H1 (cell line): ENCODE results near the gene CFAP97D2. TPM values are rescaled to one million over a fixed set of nuclear protein-coding genes. Genes with fewer than 3 reads are reported as not detected.

Experiments used
- CTCF ChIA-PET: fragments of 300-600 bp; sonication (Branson Sonifier 250); formaldehyde crosslinking; loops from one replicate; lab custom pipeline; 2021; ENCODE audit not compliant: partially characterized antibody; lab: Charles Lee
- POLR2A ChIA-PET: fragments of 300-600 bp; sonication (Branson Sonifier 250); formaldehyde crosslinking; loops from one replicate; lab custom pipeline; 2021; ENCODE audit warnings: inconsistent platforms; ENCODE audit not compliant: partially characterized antibody; lab: Charles Lee
- DNase-seq, 2 experiments: peaks; one replicate each; pipeline versions ENCODE4 v3.0.0 to v3.0.0-alpha.2; 2010 to 2022; ENCODE audit warnings: low spot score in 2 of 2, low read depth in 1 of 2, mixed read lengths in 1 of 2
- FAIRE-seq: peaks from 2 replicates; lab custom pipeline; 2011; peaks lifted over from hg19 to GRCh38; lab: Jason Lieb, UNC
- H2AFZ ChIP-seq: 2 replicates; pipeline ENCODE4 v1.8.1; 2012; ENCODE audit warnings: low read length, inconsistent platforms
- H2AK5ac ChIP-seq: 2 replicates; pipeline ENCODE4 v1.6.1; 2013; ENCODE audit warnings: low read depth, low read length
- H2BK120ac ChIP-seq: replicated peaks from 2 replicates; pipeline ENCODE3; 2013; ENCODE audit warnings: low read depth, low read length, inconsistent platforms
- H2BK12ac ChIP-seq: 2 replicates; pipeline ENCODE4 v1.6.1; 2013; ENCODE audit warnings: low read depth, low read length
- H2BK15ac ChIP-seq: 2 replicates; pipeline ENCODE4 v1.6.1; 2013; ENCODE audit warnings: low read length
- H2BK20ac ChIP-seq: 2 replicates; pipeline ENCODE4 v1.6.1; 2013; ENCODE audit warnings: low read length
- H2BK5ac ChIP-seq: 2 replicates; pipeline ENCODE4 v1.6.1; 2013; ENCODE audit warnings: low read depth, low read length
- H3K14ac ChIP-seq: 2 replicates; pipeline ENCODE4 v1.6.1; 2013; ENCODE audit warnings: inconsistent platforms; ENCODE audit not compliant: insufficient read length
- H3K18ac ChIP-seq: 2 replicates; pipeline ENCODE4 v1.6.1; 2013; ENCODE audit warnings: low read length; ENCODE audit errors: extremely low read depth
- H3K23ac ChIP-seq: 2 replicates; pipeline ENCODE4 v1.6.1; 2013; ENCODE audit warnings: inconsistent platforms; ENCODE audit not compliant: insufficient read length
- H3K23me2 ChIP-seq: 2 replicates; pipeline ENCODE4 v1.6.1; 2013; ENCODE audit warnings: low read depth, low read length
- H3K27ac ChIP-seq: 2 replicates; pipeline ENCODE4 v1.6.1; 2011; ENCODE audit warnings: low read depth, low read length, inconsistent platforms
- H3K27me3 ChIP-seq, 4 experiments: replicated peaks in 1 of 4; 1 replicate in 1 of 4; 2 replicates in 3 of 4; pipeline versions ENCODE4 v1.6.1 to v1.8.1; 2011 to 2013; ENCODE audit warnings: low read length in 3 of 4, mild to moderate bottlenecking in 3 of 4, inconsistent platforms in 2 of 4, mixed read lengths in 2 of 4, moderate library complexity in 1 of 4; ENCODE audit not compliant: control insufficient read depth in 3 of 4, insufficient read depth in 3 of 4; ENCODE audit errors: extremely low read depth in 1 of 4
- H3K36me3 ChIP-seq, 4 experiments: 2 replicates each; pipeline versions ENCODE4 v1.6.1 to v1.8.1; 2011 to 2013; ENCODE audit warnings: mild to moderate bottlenecking in 4 of 4, low read length in 3 of 4, moderate library complexity in 2 of 4, control low read depth in 1 of 4, inconsistent platforms in 1 of 4; ENCODE audit not compliant: insufficient read depth in 4 of 4, control insufficient read depth in 2 of 4
- H3K4ac ChIP-seq: replicated peaks from 2 replicates; pipeline ENCODE3; 2013; ENCODE audit warnings: low read length, low read depth, mixed read lengths, inconsistent platforms; ENCODE audit not compliant: insufficient read length
- H3K4me1 ChIP-seq, 4 experiments: replicated peaks in 1 of 4; 1 replicate in 1 of 4; 2 replicates in 3 of 4; pipeline versions ENCODE4 v1.6.1 to v1.8.1; 2011 to 2013; ENCODE audit warnings: low read length in 3 of 4, inconsistent platforms in 2 of 4, mixed read lengths in 1 of 4; ENCODE audit not compliant: insufficient read depth in 4 of 4, control insufficient read depth in 3 of 4
- H3K4me2 ChIP-seq, 2 experiments: 2 replicates each; pipeline versions ENCODE4 v1.6.1 to v1.8.1; 2011 to 2013; ENCODE audit warnings: low read depth in 2 of 2, low read length in 2 of 2, control low read depth in 1 of 2, inconsistent platforms in 1 of 2, mild to moderate bottlenecking in 1 of 2; ENCODE audit not compliant: insufficient read depth in 1 of 2
- H3K4me3 ChIP-seq, 4 experiments: fragments of 200-600, 300-600 bp in 1 of 4; sonication (generic), shearing (Covaris generic), sonication (Bioruptor Twin) in 1 of 4; 2 replicates each; pipeline versions ENCODE4 v1.5.1 to v1.8.1; 2011 to 2016; ENCODE audit warnings: low read length in 4 of 4, low read depth in 3 of 4, control low read depth in 2 of 4, inconsistent platforms in 2 of 4, mild to moderate bottlenecking in 2 of 4, mixed read lengths in 1 of 4, moderate library complexity in 1 of 4; ENCODE audit not compliant: insufficient read depth in 2 of 4; ENCODE audit errors: extremely low read depth in 1 of 4
- H3K56ac ChIP-seq: replicated peaks from 2 replicates; pipeline ENCODE3; 2013; ENCODE audit warnings: low read depth, mild to moderate bottlenecking, mixed read lengths, low read length, inconsistent platforms; ENCODE audit not compliant: insufficient read length
- H3K79me1 ChIP-seq: 2 replicates; pipeline ENCODE4 v1.6.1; 2013; ENCODE audit warnings: low read depth, low read length, control low read depth
- H3K79me2 ChIP-seq, 2 experiments: 2 replicates each; pipeline versions ENCODE4 v1.6.1 to v1.8.1; 2012 to 2013; ENCODE audit warnings: low read length in 2 of 2, mild to moderate bottlenecking in 2 of 2, inconsistent platforms in 1 of 2; ENCODE audit not compliant: insufficient read depth in 2 of 2, control insufficient read depth in 1 of 2
- H3K9ac ChIP-seq, 4 experiments: replicated peaks in 1 of 4; 1 replicate in 1 of 4; 2 replicates in 3 of 4; pipeline versions ENCODE4 v1.6.1 to v1.8.1; 2011 to 2013; ENCODE audit warnings: low read depth in 3 of 4, low read length in 3 of 4, control low read depth in 2 of 4, mild to moderate bottlenecking in 2 of 4, moderate library complexity in 2 of 4, inconsistent platforms in 1 of 4; ENCODE audit errors: extremely low read depth in 1 of 4
- H3K9me3 ChIP-seq, 2 experiments: 2 replicates each; pipeline versions ENCODE4 v1.6.1 to v1.8.1; 2012 to 2013; ENCODE audit warnings: mild to moderate bottlenecking in 2 of 2, moderate library complexity in 2 of 2, control low read depth in 1 of 2, inconsistent platforms in 1 of 2, low read depth in 1 of 2, low read length in 1 of 2, mixed read lengths in 1 of 2; ENCODE audit not compliant: insufficient read depth in 2 of 2
- H4K20me1 ChIP-seq, 2 experiments: replicated peaks in 1 of 2; 2 replicates each; pipeline versions ENCODE3 to v1.8.1; 2011 to 2013; ENCODE audit warnings: inconsistent platforms in 2 of 2, low read length in 2 of 2, mild to moderate bottlenecking in 1 of 2; ENCODE audit not compliant: insufficient read depth in 2 of 2, control insufficient read depth in 1 of 2
- H4K5ac ChIP-seq: 2 replicates; pipeline ENCODE4 v1.6.1; 2013; ENCODE audit warnings: low read length, low read depth, mixed read lengths, inconsistent platforms; ENCODE audit not compliant: insufficient read length
- H4K8ac ChIP-seq: 2 replicates; pipeline ENCODE4 v1.8.0; 2013; ENCODE audit warnings: mild to moderate bottlenecking, moderate library complexity, low read length, inconsistent platforms; ENCODE audit not compliant: insufficient read depth; ENCODE audit errors: extremely low read depth
- H4K91ac ChIP-seq: replicated peaks from 2 replicates; pipeline ENCODE3; 2013; ENCODE audit warnings: low read length, mixed read lengths, inconsistent platforms; ENCODE audit not compliant: insufficient read length
- ASH2L ChIP-seq: fragments of 200-600, 300-600 bp; sonication (generic); IDR thresholded peaks from one replicate; pipeline ENCODE4 v1.7.1; 2017; ENCODE audit warnings: low read length
- EGR1 ChIP-seq: IDR thresholded peaks from 2 replicates; pipeline ENCODE4 v1.6.1; 2011; ENCODE audit warnings: low read depth, low read length, borderline replicate concordance
- POLR2AphosphoS5 ChIP-seq: IDR thresholded peaks from 2 replicates; pipeline ENCODE4 v1.6.1; 2011; ENCODE audit warnings: low read depth, low read length
- SIX5 ChIP-seq: IDR thresholded peaks from 2 replicates; pipeline ENCODE4 v1.6.1; 2011; ENCODE audit warnings: mild to moderate bottlenecking, low read depth, low read length
- WGBS, 2 experiments: shearing (Covaris generic) in 1 of 2; methylation state at CpG; one replicate each; pipeline versions ENCODE4 v1.1.6 to v1.1.7; 2013 to 2015; ENCODE audit warnings: low lambda C conversion rate in 2 of 2, mixed read lengths in 2 of 2, inconsistent platforms in 1 of 2, low coverage in 1 of 2, missing lambda C conversion rate in 1 of 2; ENCODE audit not compliant: insufficient replicate concordance in 2 of 2, insufficient coverage in 1 of 2, insufficient read length in 1 of 2; ENCODE audit errors: extremely low coverage in 1 of 2, missing lambda C conversion rate in 1 of 2; 5-methylcytosine and 5-hydroxymethylcytosine counted together
- polyA plus RNA-seq, 7 experiments: library from polyadenylated mRNA; depleted of rRNA in 3 of 7; stranded (reverse) in 5 of 7; unstranded in 2 of 7; fragments of >200 nt in 5 of 7; fragments of 200-250 nt in 2 of 7; gene quantifications; 1 replicate in 5 of 7; 2 replicates in 1 of 7; 4 replicates in 1 of 7; pipeline versions ENCODE4 v1.2.1 to v1.2.3, GENCODE V29; 2011 to 2013; ENCODE audit warnings: missing spikeins in 2 of 7, mixed read lengths in 2 of 7
- total RNA-seq: library from RNA; stranded (reverse); fragmentation: NEBNext Ultra II Directional; extraction: Animal tissue kit (Norgen Biotek cat#: 25700); gene quantifications from 2 replicates; pipeline ENCODE4 v1.2.1, GENCODE V29; 2021

The CFAP97D2 gene
- total and polyA plus RNA-seq, 2 of the 8 experiments (the other 6 are each of a cell fraction or from before 2014, with no cell fraction given) = not detected

GRCh38 chr13:114164053-114164452, 15.0 kb upstream of the CFAP97D2 start:
- FAIRE-seq (no peak), DNase-seq (no peak)
- no peaks in the 10 kb centered on the region for H3K9me3 ChIP-seq
- no peak overlapping the region for H3K4me2 ChIP-seq
- H3K4me1 ChIP-seq = no peaks in the 10 kb centered on the region
- no peak overlapping the region for H2AFZ ChIP-seq
- H2BK12ac ChIP-seq = no peak overlapping the region
- WGBS, 2 experiments = 93% methylated on average over 13 of the region's 14 CpGs; no CpG with 5 or more reads in 1 of the 2 experiments
- H4K8ac ChIP-seq = no peak overlapping the region
- H3K9ac ChIP-seq = no peak overlapping the region
- no peak overlapping the region for H4K91ac ChIP-seq
- H3K4ac ChIP-seq = no peak overlapping the region
- ChIA-PET CTCF (interaction anchor here (1.1 to 2.0 kb wide), 5 partner anchors 10 to 60 kb away, joined by 3 to 5 read pairs (median 4); partner anchors contain the start of gene CFAP97D2), POLR2A (no interaction called here)
- H3K56ac ChIP-seq = no peak overlapping the region
- H3K18ac ChIP-seq = no peak overlapping the region
- H2AK5ac ChIP-seq = no peak overlapping the region; the same call in 1 of the 2 replicates
- peaks cover 0 to 2% (median 0%) of the 10 kb centered on the region in 4 experiments; a peak in 1 of 7 replicates for H3K27me3 ChIP-seq
- H2BK15ac ChIP-seq = no peak overlapping the region
- no peaks in the 10 kb centered on the region for H3K23me2 ChIP-seq
- H4K5ac ChIP-seq = no peak overlapping the region
- no peak overlapping the region for H3K4me3 ChIP-seq
- H3K79me1 ChIP-seq = no peaks in the 10 kb centered on the region
- no peaks in the 10 kb centered on the region for H3K79me2 ChIP-seq
- H2BK20ac ChIP-seq = no peak overlapping the region
- no peak overlapping the region for H3K23ac ChIP-seq
- H2BK5ac ChIP-seq = no peak overlapping the region
- H3K14ac ChIP-seq = no peak overlapping the region
- H3K27ac ChIP-seq = no peak overlapping the region
- H3K36me3 ChIP-seq = no peaks in the 10 kb centered on the region
- no peak overlapping the region for H2BK120ac ChIP-seq
- H4K20me1 ChIP-seq = no peaks in the 10 kb centered on the region
- TF ChIP-seq ASH2L (no peak), EGR1 (no peak), POLR2AphosphoS5 (no peak), SIX5 (no peak)
